Natural killer cell (primary cell): ENCODE results near the gene GBX2. TPM values are rescaled to one million over a fixed set of nuclear protein-coding genes. Genes with fewer than 3 reads are reported as not detected.

ENCODE experiments used
- ATAC-seq, 3 donors: fragments of 150-1000 bp in 2 of 3; fragments of 200-7000 bp in 1 of 3; cut with Tn5 transposase; 1 replicate in 1 of 3; 2 replicates in 2 of 3; pipeline ENCODE4 v1.10.0; 2021; ENCODE audit warnings: mild to moderate bottlenecking in 2 of 3, moderate library complexity in 2 of 3
- DNase-seq, 2 donors: peaks; one replicate each; pipeline versions ENCODE4 v3.0.0 to v3.0.0-alpha.2; 2013 to 2021; ENCODE audit warnings: mixed read lengths in 1 of 2
- H3K27ac ChIP-seq: one replicate; pipeline ENCODE4 v1.5.1; 2013; ENCODE audit warnings: mild to moderate bottlenecking, low read length
- H3K27me3 ChIP-seq: one replicate; pipeline ENCODE4 v1.6.1; 2013; ENCODE audit warnings: low read length; ENCODE audit not compliant: control insufficient read depth, insufficient read depth
- H3K36me3 ChIP-seq: one replicate; pipeline ENCODE4 v1.6.1; 2013; ENCODE audit warnings: low read length; ENCODE audit not compliant: control insufficient read depth, insufficient read depth
- H3K4me1 ChIP-seq: one replicate; pipeline ENCODE4 v1.6.1; 2013; ENCODE audit warnings: low read length; ENCODE audit not compliant: control insufficient read depth, insufficient read depth
- H3K4me3 ChIP-seq: one replicate; pipeline ENCODE4 v1.5.1; 2013; ENCODE audit warnings: low read length
- H3K9me3 ChIP-seq: one replicate; pipeline ENCODE4 v1.6.1; 2013; ENCODE audit warnings: low read length; ENCODE audit not compliant: control insufficient read depth, insufficient read depth
- H3K27ac Mint-ChIP-seq, 2 donors: one replicate each; pipeline ENCODE4 v1.8.0; 2022; ENCODE audit warnings: mild to moderate bottlenecking in 2 of 2, mixed read lengths in 2 of 2, moderate library complexity in 1 of 2
- H3K27me3 Mint-ChIP-seq, 2 donors: one replicate each; pipeline ENCODE4 v1.8.0; 2022; ENCODE audit warnings: low read depth in 2 of 2, mixed read lengths in 2 of 2
- H3K36me3 Mint-ChIP-seq: one replicate; pipeline ENCODE4 v1.8.0; 2022; ENCODE audit warnings: mixed read lengths
- H3K4me1 Mint-ChIP-seq, 2 donors: one replicate each; pipeline ENCODE4 v1.8.0; 2022; ENCODE audit warnings: mixed read lengths in 2 of 2
- H3K4me3 Mint-ChIP-seq: one replicate; pipeline ENCODE4 v1.8.0; 2022; ENCODE audit warnings: mild to moderate bottlenecking, moderate library complexity, mixed read lengths
- H3K9me3 Mint-ChIP-seq, 2 donors: one replicate each; pipeline ENCODE4 v1.8.0; 2022; ENCODE audit warnings: mixed read lengths in 2 of 2
- WGBS: methylation state at CpG from one replicate; pipeline ENCODE4 v1.1.7; 2013; ENCODE audit warnings: missing lambda C conversion rate; ENCODE audit not compliant: insufficient coverage; 5-methylcytosine and 5-hydroxymethylcytosine counted together
- intact Hi-C: fragments of 100-400 bp; cut with micrococcal nuclease; formaldehyde crosslinking; loops from one replicate; pipeline ENCODE4 v1.14.2; 2022
- total RNA-seq, 4 donors: library from RNA; stranded (reverse); fragments of 120-200 nt in 1 of 4; gene quantifications; one replicate each; pipeline versions ENCODE4 v1.2.3 to v1.2.4, GENCODE V29; 2013 to 2022
- TF ChIP-seq, protein P1 (sequence below): fragments of 200-600 bp; IDR thresholded peaks from one replicate; pipeline ENCODE4 v1.8.0; 2022; ENCODE audit warnings: antibody characterized with exemption

Gene GBX2
- total RNA-seq, 3 donors from 2014 or later (not counting 1 experiment from before 2014, with no cell fraction given) = not detected

DNA sequence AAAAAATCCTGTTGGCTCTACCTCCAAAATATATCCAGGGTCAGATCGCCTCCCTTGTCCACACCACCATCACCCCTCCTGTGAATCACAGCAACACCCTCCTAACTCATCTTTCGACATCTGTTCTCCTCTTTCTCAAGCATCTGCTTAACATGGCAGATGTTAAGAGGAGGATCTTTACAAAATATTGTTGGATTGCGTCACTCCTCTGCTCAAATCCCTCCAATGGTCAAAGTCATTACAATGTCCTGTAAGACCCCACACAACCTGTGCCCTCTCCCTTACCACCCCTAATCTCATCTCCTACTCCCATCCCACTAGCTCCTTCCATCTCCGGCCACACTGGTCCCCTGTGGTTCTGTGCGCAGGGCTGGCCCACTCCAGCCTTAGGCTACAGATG lies 36.8 kb upstream of the GBX2 start:
- 87% methylated on average over 5 of the region's 5 CpGs for WGBS

DNA sequence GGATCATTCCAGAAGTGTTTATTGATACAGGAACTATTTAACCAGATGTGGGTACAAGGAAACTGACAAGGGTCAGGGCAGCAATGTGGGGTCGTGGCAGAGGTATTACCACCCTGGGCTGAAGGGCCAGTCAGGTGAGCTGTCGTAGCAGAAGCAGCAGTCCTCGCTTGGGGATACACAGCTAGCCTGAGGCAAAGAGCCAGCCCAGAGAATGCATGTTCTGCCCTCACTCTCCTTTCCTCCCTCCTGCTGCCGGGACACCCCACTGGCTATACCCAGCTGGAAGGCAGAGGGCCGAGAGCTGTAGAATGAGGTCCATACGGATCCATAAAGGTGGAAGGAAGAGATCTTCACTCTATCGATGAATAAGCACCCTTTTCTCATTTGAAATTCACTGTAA lies 32.2 kb upstream of the GBX2 start:
- no peaks in the 10 kb centered on the region for H3K36me3 ChIP-seq
- 77% methylated on average over 5 of the region's 7 CpGs for WGBS
- no peak overlapping the region for H3K27ac ChIP-seq
- no peak overlapping the region for H3K4me3 Mint-ChIP-seq
- no peaks in the 10 kb centered on the region for H3K9me3 Mint-ChIP-seq
- H3K4me1 ChIP-seq = no peaks in the 10 kb centered on the region
- no peak for ATAC-seq
- H3K27me3 Mint-ChIP-seq = peaks cover 0 to 3% of the 10 kb centered on the region in 2 donors
- no peaks in the 10 kb centered on the region for H3K27me3 ChIP-seq
- H3K36me3 Mint-ChIP-seq = no peaks in the 10 kb centered on the region
- intact Hi-C loops = no loop called here
- H3K9me3 ChIP-seq = no peaks in the 10 kb centered on the region
- no peak overlapping the region for H3K27ac Mint-ChIP-seq
- no peak for DNase-seq
- no peaks in the 10 kb centered on the region for H3K4me1 Mint-ChIP-seq
- no peak overlapping the region for H3K4me3 ChIP-seq
- TF ChIP-seq, protein P1, sequence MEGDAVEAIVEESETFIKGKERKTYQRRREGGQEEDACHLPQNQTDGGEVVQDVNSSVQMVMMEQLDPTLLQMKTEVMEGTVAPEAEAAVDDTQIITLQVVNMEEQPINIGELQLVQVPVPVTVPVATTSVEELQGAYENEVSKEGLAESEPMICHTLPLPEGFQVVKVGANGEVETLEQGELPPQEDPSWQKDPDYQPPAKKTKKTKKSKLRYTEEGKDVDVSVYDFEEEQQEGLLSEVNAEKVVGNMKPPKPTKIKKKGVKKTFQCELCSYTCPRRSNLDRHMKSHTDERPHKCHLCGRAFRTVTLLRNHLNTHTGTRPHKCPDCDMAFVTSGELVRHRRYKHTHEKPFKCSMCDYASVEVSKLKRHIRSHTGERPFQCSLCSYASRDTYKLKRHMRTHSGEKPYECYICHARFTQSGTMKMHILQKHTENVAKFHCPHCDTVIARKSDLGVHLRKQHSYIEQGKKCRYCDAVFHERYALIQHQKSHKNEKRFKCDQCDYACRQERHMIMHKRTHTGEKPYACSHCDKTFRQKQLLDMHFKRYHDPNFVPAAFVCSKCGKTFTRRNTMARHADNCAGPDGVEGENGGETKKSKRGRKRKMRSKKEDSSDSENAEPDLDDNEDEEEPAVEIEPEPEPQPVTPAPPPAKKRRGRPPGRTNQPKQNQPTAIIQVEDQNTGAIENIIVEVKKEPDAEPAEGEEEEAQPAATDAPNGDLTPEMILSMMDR = no peak

More for the DNA sequence above, 36.8 kb upstream of the GBX2 start:
- Histone ChIP-seq H3K36me3 (no peaks in the 10 kb centered on the region), H3K27me3 (no peaks in the 10 kb centered on the region), H3K27ac (no peak overlapping the region), H3K9me3 (no peaks in the 10 kb centered on the region), H3K4me3 (no peak overlapping the region), H3K4me1 (no peaks in the 10 kb centered on the region)
- H3K27me3 Mint-ChIP-seq = peaks cover 5 to 19% of the 10 kb centered on the region in 2 donors
- H3K4me1 Mint-ChIP-seq = no peaks in the 10 kb centered on the region
- H3K9me3 Mint-ChIP-seq = no peaks in the 10 kb centered on the region
- no peak for ATAC-seq
- TF ChIP-seq, protein P1 = no peak
- no peak overlapping the region for H3K4me3 Mint-ChIP-seq
- no peak overlapping the region for H3K27ac Mint-ChIP-seq
- no peak for DNase-seq
- intact Hi-C loops = no loop called here
- no peaks in the 10 kb centered on the region for H3K36me3 Mint-ChIP-seq

DNA sequence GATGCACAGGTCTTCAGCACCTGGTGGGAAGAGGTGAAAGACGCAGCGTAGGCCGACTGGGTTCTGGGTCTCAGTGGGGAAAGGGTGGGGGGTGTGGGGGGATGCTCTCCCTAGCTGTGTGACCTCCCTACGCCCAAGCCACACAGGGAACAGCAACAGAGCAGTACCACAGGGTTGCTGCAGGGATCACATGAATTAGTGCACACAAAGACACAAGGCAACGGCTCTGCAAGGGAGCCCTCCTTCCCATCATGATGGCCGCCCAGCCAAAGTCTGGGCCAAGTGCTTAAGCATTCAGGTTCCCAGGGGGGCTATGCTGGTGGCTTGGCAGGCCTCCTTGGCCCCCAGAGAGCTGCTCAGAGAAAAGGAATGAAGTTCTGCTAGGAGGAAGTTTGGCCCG lies 28.2 kb upstream of the GBX2 start:
- ATAC-seq (no peak), DNase-seq (no peak)
- Mint-ChIP-seq H3K27me3 (peaks cover 2 to 10% of the 10 kb centered on the region in 2 donors), H3K4me3 (no peak overlapping the region), H3K27ac (no peak overlapping the region), H3K9me3 (no peaks in the 10 kb centered on the region), H3K36me3 (no peaks in the 10 kb centered on the region), H3K4me1 (no peaks in the 10 kb centered on the region)
- no peaks in the 10 kb centered on the region for H3K36me3 ChIP-seq
- no peak overlapping the region for H3K27ac ChIP-seq
- intact Hi-C loops = no loop called here
- no peaks in the 10 kb centered on the region for H3K4me1 ChIP-seq
- H3K4me3 ChIP-seq = no peak overlapping the region
- no peaks in the 10 kb centered on the region for H3K27me3 ChIP-seq
- H3K9me3 ChIP-seq = no peaks in the 10 kb centered on the region
- 73% methylated on average over 7 of the region's 7 CpGs for WGBS
- TF ChIP-seq, protein P1 = no peak

DNA sequence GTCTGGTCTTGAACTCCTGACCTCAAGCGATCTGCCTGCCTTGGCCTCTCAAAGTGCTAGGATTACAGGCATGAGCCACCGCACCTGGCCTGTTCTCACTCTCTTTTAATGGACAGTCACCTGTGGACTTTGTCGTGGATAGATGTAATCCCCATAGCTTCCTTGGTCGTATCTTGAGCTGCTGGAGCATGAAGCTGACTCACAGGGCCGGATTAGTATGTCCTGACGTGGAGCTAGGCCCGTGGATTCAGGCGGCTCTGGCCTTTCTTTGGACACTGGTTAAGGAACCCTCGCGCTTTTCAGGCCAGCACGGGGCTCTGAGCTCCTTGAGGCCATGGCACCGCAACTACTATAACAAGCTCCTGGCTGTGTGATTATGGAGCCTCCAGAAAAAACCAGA lies 27.5 kb upstream of the GBX2 start:
- TF ChIP-seq, protein P1 = no peak
- no peak for ATAC-seq
- no peaks in the 10 kb centered on the region for H3K9me3 Mint-ChIP-seq
- H3K27me3 Mint-ChIP-seq = peaks cover 2 to 11% of the 10 kb centered on the region in 2 donors
- no peak for DNase-seq
- no peak overlapping the region for H3K4me3 Mint-ChIP-seq
- WGBS = 74% methylated on average over 12 of the region's 12 CpGs
- Histone ChIP-seq H3K4me1 (no peaks in the 10 kb centered on the region), H3K27ac (no peak overlapping the region), H3K4me3 (no peak overlapping the region), H3K9me3 (no peaks in the 10 kb centered on the region), H3K27me3 (no peaks in the 10 kb centered on the region), H3K36me3 (no peaks in the 10 kb centered on the region)
- no peaks in the 10 kb centered on the region for H3K4me1 Mint-ChIP-seq
- H3K27ac Mint-ChIP-seq = no peak overlapping the region
- no peaks in the 10 kb centered on the region for H3K36me3 Mint-ChIP-seq
- intact Hi-C loops = no loop called here
